ENCODE results near the gene PDE8A.

The PDE8A gene

DNA sequence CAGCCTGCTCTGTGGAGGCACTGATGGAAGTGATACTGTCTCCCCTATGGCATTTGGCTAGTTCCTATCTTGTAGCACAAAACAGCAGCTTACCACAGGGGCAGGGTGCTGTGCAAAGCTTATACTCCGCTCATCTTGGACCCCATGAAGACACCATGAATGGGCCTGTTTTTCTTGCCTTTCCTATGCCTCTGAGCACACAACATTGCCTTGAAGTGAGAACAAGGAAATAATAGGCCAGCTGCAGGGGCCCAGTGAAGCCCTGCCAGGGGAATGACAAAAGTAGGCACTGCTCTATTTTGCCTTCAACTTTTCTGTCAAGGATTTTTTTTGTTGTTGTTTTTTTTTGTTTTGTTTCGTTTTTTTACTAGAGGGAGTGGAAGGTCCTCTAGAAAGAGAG is 110.3 kb downstream of the PDE8A start:
- DNase-seq (ENCODE audit: low read depth): no peak

DNA sequence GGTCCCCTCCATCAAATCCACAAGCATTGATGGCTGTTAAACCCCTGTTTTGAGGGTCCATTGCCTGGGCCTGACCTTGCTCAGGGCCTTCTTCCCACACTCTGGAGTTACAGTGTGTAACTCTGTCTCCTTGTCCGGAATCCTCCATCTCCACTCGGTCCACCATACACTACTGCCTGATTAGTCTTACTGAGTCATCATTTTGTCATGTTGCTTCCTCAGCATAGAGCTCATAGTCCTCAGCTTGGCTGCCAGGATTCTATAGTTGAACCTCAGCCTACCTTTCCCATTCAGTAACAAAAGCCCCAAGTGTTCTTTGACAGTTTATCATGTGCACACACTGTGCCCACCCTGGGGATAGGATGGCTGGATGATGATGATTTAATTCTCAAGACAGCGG is 113.0 kb downstream of the PDE8A start:
- no peak for DNase-seq (ENCODE audit: low read depth)

DNA sequence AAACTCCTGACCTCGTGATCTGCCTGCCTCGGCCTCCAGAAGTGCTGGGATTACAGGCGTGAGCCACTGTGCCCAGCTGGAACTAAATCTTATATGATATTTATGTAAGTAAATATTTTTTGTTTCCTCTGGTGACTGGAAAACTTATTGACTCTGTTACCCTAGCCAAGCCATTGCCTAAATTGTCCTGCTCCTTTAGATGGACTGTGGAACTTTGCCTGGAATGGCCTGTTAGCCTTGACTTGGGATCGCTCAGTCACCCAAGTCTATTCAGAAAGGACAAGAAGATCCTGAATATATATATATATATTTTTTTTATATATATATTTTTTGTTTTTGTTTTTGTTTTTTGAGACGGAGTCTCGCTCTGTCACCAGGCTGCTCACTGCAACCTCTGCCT is 113.9 kb downstream of the PDE8A start:
- DNase-seq (ENCODE audit: low read depth): no peak

DNA sequence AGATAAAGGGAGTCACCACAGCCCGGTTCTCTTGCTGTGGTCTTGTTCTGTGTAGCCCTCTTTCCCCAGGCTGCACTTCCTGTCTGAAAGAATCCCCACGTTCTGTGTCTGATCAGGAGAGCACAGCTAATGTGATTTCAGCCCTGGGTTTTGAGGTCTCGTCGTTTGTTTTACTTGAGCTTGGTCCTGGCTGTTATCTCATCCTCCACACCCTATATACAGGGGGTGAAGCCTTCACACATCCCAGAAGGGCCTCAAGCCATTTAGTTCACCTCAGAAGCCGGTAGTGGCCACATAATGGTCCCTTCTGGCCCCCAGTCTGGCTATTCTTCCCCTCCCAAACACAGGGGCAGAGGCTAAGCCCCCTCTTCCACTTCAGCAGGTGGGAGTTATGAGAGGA is 115.6 kb downstream of the PDE8A start:
- no peak for DNase-seq (ENCODE audit: low read depth)

DNA sequence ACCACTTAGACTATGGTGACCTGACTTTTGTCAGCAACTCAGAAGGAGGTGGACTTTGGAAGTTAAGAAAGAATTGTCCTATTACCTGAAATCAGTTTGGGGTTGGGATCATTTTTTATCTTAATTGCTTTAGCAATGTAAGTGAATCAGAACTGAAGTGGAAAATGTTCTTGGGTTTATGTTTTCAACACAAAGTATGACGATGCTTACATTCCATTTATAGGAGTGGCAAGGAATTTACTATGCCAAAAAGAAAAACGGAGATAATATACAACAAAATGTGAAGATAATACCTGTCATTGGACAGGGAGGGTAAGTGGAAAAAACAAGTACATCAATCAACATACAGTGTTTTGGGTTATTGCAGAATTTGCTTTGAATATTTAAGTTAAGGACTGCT is 116.1 kb downstream of the PDE8A start:
- DNase-seq (ENCODE audit: low read depth): no peak

DNA sequence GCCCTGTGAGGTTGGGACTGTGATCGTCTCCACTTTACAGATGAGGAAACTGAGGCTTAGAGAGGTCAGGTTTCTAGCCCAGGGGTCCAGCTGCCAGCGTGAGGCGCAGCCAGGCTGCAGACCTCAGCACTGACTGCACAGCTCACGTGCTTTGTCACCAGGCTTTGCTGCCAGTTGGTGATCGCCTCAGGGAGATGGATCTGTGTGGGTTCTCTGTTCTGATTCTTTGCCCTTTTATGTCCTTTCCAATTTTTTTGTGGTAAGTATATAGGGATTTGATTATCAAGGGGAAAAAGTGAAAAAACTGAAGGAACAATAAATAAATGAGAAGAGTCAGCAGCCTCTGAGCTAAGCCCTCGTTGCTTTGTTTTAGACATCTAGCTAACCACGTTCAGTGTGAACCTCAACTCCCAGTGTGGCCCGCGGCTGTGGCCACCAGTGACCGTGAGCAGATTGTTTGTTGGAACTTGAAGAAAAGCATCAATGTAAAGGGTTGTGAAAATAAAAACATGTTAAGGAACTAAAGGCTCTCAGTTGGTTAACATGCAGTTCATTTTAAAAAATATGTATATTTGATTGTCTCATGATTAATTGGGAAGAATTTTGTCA is 117.6 kb downstream of the PDE8A start:
- no peak for DNase-seq (ENCODE audit: low read depth)

DNA sequence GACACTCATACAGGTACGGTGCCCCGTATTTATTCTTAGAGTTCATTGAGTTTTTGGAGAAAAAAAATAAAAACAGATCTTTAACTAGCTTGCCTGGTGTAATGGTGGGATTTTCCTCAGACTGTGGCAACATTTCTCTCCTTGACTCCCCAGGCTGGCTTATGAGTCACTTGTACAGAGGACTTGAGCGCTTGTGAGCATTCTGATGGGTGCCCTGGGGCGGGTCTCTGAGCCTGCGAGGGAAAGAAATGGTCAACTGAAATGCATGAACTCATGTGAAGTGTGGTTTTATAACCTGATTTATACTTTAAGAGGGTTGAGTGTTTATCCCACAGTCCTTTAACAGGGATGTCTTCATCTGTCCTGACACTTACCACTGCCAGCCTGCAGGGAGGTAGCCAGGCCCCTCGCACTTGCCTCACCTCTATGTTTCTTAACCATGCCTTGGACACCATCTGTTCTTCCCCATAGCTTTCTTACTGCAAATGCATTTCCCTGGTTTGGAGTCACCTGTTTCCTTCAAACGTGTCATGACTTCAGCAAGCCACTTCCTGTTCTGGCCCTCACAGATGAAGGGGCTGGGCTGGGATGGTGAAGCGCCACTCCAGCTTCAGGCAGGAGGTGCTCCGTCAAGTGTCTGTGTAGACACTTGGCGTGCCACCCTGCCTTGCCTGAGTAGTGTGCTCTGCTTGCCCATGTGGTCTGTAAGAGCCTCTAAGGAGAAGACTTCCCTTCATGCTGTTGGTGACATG is 118.7 kb downstream of the PDE8A start:
- DNase-seq (ENCODE audit: low read depth): no peak

DNA sequence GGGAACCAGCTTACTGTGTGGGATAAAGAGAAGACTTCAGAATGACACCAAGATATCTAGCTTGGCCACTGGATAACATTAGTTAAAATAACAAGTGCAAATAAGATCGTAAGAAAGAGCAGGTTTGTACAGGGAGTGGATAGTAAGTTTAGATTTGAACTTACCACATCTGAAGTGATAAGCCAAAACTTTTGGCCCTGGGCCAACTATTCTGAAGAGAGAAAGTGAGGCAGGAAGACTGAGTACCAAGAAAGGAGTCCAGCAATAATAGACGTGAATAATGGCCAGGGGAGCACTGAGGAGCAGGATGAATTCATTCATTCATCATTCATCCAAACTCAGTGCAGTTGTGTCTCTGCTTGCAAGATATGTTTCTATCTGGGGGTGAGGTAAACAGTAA is 122.9 kb downstream of the PDE8A start:
- DNase-seq (ENCODE audit: low read depth): no peak

DNA sequence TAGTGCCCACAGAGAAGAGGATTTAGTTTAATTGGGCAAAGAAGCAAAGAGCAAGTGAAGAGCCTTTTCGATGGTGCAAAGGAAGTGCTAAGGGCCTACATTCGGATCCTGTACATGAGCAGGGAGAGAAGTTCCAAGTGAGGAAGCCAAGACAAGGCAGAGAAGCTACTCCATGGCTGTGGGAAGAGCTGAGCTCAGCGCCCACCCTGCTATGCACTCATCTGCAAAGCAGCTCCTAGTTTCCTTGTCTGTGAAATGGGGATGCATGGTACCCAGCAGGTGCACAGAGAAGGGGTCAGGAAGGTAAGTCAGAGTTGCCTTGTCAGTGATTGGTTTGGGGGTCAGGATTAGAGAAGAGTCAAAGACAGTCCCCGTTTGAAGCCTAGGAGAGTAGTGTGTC is 126.5 kb downstream of the PDE8A start:
- no peak for DNase-seq (ENCODE audit: low read depth)

DNA sequence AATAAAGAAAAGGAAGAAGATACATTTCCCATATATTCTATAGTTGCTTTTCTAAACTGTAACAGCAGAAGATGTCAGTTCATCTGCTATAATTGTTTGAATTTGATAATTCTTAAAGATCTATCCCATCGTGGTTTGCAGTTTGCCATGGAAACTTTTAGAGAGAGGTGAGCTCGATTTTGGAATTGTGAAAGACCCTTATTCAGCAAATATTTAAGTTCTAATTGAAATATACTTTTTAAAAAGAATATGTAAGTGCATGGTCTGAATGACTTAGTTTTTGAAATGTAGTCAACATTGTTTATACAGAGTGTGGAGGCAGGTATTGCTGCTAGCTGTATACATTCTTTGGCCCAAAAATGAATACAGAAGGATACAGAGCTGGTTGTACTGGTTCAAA is 127.7 kb downstream of the PDE8A start:
- no peak for DNase-seq (ENCODE audit: low read depth)

DNA sequence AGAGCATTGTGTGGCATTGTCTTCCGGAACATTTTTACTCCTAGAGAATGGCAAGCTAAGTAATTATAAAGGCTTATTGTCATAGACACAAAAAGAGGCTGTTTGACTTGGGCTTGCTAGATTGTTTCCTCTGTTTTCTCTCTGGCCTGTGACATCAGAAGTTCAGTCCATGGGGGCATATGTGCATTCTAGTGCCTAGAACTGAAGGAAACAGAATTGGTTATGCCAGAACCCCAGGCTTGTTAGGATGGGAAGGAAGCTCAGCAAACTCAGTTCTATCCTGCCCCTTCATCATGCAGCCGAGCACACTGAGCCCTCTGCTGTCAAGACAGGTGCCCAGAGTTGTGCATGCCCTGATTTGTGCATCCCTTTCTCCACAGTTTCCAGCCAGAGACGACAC is 131.3 kb downstream of the PDE8A start:
- no peak for DNase-seq (ENCODE audit: low read depth)

DNA sequence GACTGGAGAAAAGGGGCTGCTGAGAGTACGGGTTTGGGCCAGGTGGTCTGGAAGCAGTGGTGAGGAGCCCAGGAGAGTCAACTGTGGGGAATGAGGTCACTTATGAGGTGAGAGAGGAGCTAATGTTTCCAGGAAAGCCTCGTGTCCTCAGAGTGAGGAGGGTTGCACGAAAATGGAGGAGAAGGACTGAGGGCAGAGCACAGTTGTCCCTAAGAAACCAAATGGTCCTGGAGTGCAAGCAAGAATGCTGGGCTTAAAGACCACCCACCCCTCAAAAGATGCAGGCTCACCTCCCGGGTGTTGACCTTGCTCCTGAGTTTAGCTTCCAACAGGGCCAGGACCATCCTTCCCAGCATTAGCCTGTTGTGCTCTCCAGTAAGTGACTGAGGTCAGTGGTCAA is 133.2 kb downstream of the PDE8A start:
- no peak for DNase-seq (ENCODE audit: low read depth)

DNA sequence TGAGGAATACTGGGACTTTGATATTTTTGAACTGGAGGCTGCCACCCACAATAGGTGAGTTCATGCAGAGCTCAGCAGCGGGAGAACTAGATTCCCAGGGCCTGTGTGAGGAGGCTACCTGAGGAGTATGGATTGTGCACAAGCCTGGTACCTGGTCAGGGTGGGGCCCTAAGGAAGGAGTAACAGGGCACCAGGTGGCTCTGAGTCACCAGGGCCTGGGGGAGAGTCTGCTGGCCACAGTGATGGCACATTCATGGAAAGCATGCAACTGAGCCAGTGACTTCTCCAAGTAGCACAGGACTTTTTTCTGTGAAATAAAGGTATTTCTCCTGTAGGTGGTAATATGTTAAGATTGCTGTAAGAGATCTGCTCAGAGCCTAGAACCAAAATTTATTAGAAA is 134.4 kb downstream of the PDE8A start:
- DNase-seq (ENCODE audit: low read depth): no peak

DNA sequence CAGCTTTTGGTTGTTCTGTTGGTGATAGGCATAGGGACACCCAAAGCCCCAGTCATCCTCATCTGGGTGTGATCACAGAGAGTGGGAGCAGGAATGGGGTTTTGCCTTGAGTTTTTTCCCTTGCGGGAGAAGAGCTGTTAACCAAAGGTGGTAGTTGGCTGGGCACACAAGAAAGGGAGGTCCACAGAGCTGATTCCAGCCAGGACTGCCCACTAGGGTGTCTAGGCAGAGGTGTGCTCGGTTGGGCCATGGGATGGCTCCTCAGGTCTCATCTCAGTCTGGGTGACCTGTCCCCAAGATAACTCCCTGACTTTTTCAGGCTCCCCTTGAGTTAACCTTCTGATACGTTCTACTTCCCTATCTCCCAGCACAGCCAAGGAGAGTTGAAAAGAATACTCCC is 134.8 kb downstream of the PDE8A start:
- DNase-seq (ENCODE audit: low read depth): no peak

DNA sequence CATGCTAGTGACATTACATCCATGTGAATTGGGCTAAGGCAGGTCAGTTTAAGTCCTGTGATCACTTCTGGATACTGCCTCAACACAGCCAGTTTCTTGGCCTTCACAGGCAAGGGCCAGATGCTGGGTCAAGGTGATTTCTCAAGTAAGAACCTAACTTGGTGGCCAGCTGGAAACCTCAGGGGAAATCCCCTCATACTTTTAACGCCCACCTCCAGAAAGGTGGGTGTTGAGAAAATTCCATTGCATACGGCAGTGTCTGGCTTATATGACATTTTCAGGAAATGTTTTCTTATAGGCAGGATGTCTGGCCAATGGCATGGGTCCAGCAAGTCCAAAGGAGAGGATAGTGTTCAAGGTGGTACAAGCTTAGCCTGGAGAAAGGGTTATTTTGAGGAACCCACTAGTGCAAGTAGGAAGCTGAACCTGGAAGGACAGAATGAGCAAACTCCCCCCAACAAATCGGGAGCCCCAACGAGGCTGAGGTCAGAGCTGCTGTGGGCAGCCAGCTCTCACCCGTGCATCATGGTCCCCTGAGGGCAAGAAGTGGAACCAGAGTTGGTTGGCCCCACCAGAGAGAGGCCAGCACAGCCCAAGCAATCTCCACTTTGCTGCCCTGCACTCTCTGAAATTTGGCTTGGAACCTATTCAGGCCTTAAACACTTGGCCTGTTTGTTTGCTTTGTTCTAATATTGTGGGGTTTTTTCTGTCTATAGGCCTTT is 135.4 kb downstream of the PDE8A start:
- DNase-seq (ENCODE audit: low read depth): no peak

DNA sequence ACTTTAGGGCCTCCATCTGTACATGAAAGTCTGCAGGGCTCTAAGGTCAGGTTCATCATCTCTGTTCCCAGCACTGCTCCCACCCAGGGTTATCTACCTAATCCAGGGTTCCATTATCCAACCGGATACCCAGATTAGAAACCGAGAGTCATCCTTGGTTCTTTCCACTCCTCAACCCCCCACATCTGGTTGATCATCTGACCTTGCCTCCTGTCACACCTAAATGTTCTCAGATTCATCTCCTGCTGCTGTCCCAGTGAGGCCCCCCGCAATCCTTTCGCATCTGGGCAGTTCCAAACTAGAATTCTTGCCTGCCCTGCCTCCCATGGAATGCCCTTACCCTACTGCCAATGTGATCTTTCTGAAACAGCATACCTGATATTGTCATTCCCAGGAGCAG is 136.5 kb downstream of the PDE8A start:
- DNase-seq (ENCODE audit: low read depth): no peak

DNA sequence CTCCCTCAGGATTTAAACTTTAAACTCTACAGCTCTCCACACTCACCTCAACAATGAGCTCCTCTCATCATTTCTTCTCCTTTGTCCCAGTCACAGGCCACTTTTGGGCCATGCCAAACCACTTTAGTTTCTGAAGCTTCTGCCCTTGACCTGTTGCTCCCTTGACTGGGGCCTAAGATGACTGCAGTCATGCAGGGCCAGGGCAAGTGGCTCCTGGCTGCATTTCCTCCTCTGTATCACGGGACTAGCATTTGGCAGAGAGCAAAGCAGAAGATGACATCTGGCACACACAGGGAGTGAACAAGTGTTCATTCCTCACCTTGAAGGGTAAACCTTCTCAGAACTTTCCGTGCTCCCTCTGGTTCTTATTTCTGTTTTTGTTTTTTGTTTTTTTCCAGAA is 136.9 kb downstream of the PDE8A start:
- no peak for DNase-seq (ENCODE audit: low read depth)

DNA sequence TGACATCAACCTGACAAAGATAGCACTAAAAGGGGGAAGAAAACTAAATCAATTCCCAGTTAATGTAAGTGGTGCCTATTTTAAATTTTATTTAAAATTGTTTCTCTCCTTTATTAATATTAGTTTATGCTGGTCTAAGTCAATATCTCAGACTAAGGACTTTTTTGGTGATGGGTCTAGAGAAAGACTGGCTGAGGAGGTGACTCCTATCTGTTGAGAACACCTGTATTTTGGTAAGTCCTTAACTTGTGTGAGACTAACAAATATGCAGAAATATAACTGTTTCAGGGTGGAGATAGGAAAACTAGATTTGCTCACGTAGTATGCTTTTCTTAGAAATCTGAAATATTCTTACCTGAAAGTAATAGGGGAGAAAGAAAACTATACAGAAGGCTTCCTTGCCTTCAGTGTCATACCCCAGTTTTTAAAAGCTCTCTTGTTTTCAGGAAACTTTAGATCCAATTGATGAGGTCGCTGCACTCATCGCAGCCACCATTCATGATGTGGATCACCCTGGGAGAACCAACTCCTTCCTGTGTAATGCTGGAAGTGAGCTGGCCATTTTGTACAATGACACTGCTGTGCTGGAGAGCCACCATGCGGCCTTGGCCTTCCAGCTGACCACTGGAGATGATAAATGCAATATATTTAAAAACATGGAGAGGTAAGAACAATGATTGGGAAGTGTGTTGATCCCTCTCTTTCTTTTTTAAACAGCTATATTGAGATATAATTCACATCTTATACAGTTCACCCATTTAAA is 138.9 kb downstream of the PDE8A start:
- DNase-seq (ENCODE audit: low read depth): no peak

DNA sequence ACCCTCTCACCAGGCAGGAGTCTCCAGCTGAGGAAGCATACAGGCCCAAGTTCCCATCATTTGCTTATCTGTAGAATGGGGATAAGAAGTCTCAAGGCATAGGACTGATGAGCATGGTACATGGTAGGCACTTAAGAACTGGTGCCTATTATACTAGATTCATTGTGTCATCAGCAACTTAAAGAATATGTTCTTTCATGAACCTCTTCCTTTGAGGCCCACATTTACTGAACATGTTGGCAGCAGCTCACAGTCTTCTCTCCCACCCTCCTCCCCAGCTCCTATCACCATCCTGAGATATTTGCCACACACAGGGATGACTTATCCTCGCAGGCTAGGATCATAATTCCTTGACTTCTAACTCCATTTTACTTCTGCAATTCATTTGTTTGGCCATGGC is 142.5 kb downstream of the PDE8A start:
- no peak for DNase-seq (ENCODE audit: low read depth)

DNA sequence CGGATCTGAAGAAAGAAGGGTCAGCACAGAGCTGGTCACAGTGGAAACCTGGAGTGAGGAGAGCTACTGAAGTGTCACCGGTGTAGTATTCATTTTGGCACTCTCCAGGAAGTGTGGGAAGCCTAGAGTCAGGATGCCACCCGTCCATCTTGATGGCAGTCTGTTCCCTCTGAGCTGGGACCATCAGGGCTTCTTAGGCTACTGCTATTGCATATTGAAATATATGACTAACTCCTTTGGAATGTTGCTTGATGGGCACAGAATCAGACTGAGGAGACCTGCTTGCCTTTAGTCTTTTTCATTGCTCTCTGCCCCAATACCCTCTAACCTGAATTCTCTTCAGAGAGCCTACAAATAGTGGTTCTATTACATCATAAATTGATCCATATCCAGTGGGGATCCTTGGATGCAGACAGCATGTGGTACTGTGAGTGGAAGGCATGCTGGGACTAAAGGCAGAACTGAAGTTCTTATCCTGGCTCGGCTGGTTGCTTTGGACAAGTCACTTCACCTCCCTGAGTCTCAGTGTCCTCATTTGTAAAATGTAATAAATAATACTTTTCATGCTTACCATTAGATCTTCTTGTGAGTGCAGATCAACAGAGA is 143.5 kb downstream of the PDE8A start:
- no peak for DNase-seq (ENCODE audit: low read depth)

DNA sequence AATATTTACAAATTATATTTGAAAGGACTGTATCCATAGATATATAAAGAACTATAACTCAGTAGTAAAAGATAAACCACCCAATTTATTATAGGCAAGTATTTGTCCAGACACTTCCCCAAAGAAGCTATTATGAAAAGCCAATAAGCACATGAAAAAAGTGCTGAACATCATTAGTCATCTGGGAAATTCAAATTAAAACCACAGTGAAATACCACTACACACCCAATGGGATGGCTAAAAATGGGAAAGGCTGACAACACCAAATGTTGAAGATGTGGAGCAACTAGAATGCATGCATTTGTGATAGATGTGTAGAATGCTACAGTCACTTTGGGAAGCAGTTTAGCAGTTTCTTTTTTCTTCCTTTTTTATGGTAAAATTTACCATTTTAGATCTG is 147.0 kb downstream of the PDE8A start:
- DNase-seq (ENCODE audit: low read depth): no peak

DNA sequence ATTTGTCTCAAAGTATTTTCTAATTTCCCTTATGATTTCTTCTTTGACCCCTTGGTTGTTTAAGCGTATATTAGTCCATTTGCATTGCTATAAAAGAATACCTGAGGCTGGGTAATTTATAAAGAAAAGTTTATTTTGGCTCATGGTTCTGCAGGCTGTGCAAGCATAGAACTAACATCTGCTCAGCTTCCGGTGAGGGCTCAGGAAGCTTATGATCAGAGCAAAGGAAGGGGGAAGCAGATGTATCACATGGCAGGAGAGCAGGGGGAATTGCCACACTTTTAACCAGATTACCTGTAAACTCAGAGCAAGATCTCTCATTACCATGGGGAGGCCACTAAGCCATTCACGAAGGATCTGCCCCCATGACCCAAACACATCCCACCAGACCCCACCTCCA is 148.2 kb downstream of the PDE8A start:
- no peak for DNase-seq (ENCODE audit: low read depth)

Data from activated T-helper 9 cell treated with anti-CD3 and anti-CD28 coated beads, Interleukin-2, amount 50 U/mL, for 16 hours (primary cell).